ENCODE measurements around the gene TSC22D4. TPM values are rescaled to one million over a fixed set of nuclear protein-coding genes. Genes with fewer than 3 reads are reported as not detected.
A peak's percentile ranks its signal among the peaks of the same experiment; 100 is the strongest.

TSC22D4 gene
- total and polyA plus RNA-seq, 9 of the 15 experiments (the other 6 are each of a cell fraction or from before 2014, with no cell fraction given), result 0.37 to 107 (median 28.7) TPM

GRCh38 chr7:100428199-100428966, 50.6 kb downstream of the TSC22D4 start, which contains the start of gene ZCWPW1 (continued):
- TF ChIP-seq ZBTB7A (IDR thresholded peaks at IDR 0.05; ENCODE audit: borderline replicate concordance, control insufficient read depth, low read depth, low read length), result peak; percentile 85
- 0 out of 2 replicates have a peak, but pooled peaks have one; percentile 37 for TF ChIP-seq BCL6 (CRISPR knock-in tag; IDR thresholded peaks at IDR 0.05)
- TF ChIP-seq, protein P1, sequence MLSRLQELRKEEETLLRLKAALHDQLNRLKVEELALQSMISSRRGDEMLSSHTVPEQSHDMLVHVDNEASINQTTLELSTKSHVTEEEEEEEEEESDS (CRISPR knock-in tag; IDR thresholded peaks at IDR 0.05), result no peak
- TF ChIP-seq FOXM1 (IDR thresholded peaks at IDR 0.05; ENCODE audit: low read depth), result peak; percentile 46
- peak; percentile 86; the same call in 1 of the 2 replicates for TF ChIP-seq FOXM1 (CRISPR knock-in tag; IDR thresholded peaks at IDR 0.05; ENCODE audit: low read depth)
- peak; percentile 85 for TF ChIP-seq ZNF512 (tag; IDR thresholded peaks at IDR 0.05)
- TF ChIP-seq SNIP1 (IDR thresholded peaks at IDR 0.05; ENCODE audit: low read depth), result no peak; the same call in 1 of the 2 replicates
- TF ChIP-seq HMGXB4 (CRISPR knock-in tag; IDR thresholded peaks at IDR 0.05), result peak; percentile 94; the same call in 1 of the 2 replicates
- TF ChIP-seq HDAC2 (IDR thresholded peaks at IDR 0.05), result peak; percentile 99
- peak; percentile 83 for TF ChIP-seq ZNF24 (IDR thresholded peaks at IDR 0.05)
- 0 out of 2 replicates have a peak, but pooled peaks have one; percentile 20 for TF ChIP-seq ZNF124 (CRISPR knock-in tag; IDR thresholded peaks at IDR 0.05)
- TF ChIP-seq SREBF1 (IDR thresholded peaks at IDR 0.05; ENCODE audit: borderline replicate concordance, low read depth, low read length), result peak; percentile 66; the same call in 1 of the 2 replicates
- no peak for TF ChIP-seq SLC30A9 (CRISPR knock-in tag; IDR thresholded peaks at IDR 0.05)
- TF ChIP-seq MCM5 (IDR thresholded peaks at IDR 0.05; ENCODE audit: low read depth), result no peak
- peak; percentile 99 for TF ChIP-seq FOXK1 (CRISPR knock-in tag; IDR thresholded peaks at IDR 0.05; ENCODE audit: borderline replicate concordance)
- TF ChIP-seq SIRT6 (IDR thresholded peaks at IDR 0.05; ENCODE audit: low read depth, low read length), result peak; percentile 89
- no peak for TF ChIP-seq HOXB6 (CRISPR knock-in tag; IDR thresholded peaks at IDR 0.05; ENCODE audit: borderline replicate concordance)
- TF ChIP-seq FOXO4 (CRISPR knock-in tag; IDR thresholded peaks at IDR 0.05), result peak; percentile 87; the same call in 1 of the 2 replicates
- TF ChIP-seq ZNF740 (CRISPR knock-in tag; IDR thresholded peaks at IDR 0.05), result peak; percentile 92
- TF ChIP-seq ZNF740 (tag; IDR thresholded peaks at IDR 0.05), result peak; percentile 13 to 72; a peak in 2 of 4 replicates
- TF ChIP-seq POLR2AphosphoS2 (IDR thresholded peaks at IDR 0.05; ENCODE audit: low read length), result no peak
- no peak for TF ChIP-seq ETV6 (IDR thresholded peaks at IDR 0.05; ENCODE audit: borderline replicate concordance in 1 of 2, low read depth in 2 of 2, low read length in 1 of 2)
- peak; percentile 12; the same call in 1 of the 2 replicates for TF ChIP-seq ETV6 (CRISPR knock-in tag; IDR thresholded peaks at IDR 0.05; ENCODE audit: borderline replicate concordance)

Measured in K562 (cell line).